HG03175 (cell line): ENCODE results near the gene CD93.

Experiments used
- ATAC-seq: cut with Tn5 transposase; IDR thresholded peaks from one replicate; pipeline ENCODE4 v1.9.1; 2021; ENCODE audit warnings: mild to moderate bottlenecking, moderate library complexity; ENCODE audit not compliant: unreplicated experiment

CD93 gene

GRCh38 chr20:23100720-23101107 is 14.6 kb upstream of the CD93 start:
- ATAC-seq: no peak

- ATAC-seq: no peak
These were observed 13.9 kb upstream of the CD93 start for GRCh38 chr20:23099791-23100719.

DNA sequence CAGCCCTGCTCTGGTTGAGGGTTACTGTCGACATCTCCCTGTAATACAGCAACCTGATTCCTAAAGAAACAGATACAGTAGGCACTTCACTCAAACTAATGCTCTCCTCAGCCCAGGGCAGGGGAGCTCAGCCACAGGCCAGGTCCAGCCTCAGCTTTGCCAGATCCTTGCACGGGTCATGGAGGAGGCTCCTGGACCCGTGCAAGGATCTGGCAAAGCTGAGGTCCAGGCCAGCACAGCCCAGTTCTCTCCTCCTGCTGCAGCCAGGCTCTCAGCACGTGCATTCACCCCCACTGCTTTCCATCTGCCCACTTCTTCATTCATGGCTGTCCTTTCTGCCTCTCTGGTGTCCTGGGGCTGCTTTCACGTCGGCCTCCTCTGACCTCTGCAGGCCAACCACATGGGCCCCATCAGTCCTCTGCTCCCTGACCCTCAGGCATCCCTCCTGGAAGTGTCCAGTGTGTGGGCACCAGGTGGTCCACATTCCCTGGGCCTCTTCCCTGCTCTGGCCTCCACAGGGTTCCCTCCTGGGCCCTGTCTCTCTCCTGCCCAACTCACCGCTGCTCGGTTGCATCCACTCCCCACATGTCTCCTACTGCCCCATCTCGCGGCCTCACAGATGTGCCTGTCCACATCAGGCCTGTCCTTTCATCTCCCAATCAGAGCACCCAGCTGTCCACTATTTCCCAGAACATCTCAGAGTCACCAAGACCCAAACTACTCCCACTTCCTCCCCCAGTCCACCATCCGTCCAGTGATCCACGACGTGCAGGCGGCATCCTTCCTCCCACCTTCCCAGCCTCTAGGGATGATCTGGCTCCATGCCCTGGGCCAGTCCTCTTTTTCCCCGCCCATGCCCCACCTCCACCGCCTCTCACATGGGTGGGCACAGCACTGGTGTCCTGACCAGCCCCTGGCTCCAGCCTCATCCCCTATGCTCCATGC is 11.8 kb upstream of the CD93 start:
- no peak for ATAC-seq

- ATAC-seq: no peak
These were observed 10.9 kb upstream of the CD93 start for GRCh38 chr20:23096986-23097520.

DNA sequence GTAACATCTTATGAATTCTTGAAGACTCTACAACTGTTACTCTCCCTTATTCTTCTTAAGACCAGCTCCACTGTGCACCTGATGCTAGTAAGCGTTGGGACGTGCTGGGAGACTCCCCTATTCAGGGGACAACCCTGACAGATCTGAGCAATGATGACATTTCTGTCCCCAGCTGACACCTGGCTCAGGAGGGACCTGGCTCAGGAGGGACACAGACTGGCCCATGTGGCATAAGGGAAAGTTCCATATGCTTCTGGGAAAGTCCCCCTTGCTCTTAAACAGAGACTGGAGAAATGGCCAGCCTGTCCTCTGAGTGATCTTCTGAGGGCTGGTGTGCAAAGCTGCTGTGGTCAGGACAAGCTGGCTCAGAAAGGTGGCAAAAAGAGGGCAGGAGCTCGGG is 10.0 kb upstream of the CD93 start:
- no peak for ATAC-seq

DNA sequence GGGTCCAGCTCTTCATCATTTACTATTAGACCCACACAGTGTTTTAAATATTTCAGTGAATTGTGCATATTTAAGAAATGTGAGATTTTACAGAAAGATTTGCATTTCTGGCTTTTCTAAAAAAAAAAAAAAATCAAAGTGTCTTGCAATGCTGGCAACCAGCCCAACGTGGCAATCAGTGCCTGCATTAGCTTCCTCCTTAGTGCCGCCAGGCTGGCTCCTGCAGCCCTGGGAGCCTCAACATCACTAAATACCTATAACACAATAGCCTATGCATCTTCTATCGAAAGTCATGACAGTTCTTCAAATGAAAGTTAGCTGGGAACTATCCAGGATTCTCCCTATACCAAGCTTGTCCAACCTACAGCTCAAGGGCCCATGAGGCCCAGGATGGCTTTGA is 9.4 kb upstream of the CD93 start:
- ATAC-seq: no peak

DNA sequence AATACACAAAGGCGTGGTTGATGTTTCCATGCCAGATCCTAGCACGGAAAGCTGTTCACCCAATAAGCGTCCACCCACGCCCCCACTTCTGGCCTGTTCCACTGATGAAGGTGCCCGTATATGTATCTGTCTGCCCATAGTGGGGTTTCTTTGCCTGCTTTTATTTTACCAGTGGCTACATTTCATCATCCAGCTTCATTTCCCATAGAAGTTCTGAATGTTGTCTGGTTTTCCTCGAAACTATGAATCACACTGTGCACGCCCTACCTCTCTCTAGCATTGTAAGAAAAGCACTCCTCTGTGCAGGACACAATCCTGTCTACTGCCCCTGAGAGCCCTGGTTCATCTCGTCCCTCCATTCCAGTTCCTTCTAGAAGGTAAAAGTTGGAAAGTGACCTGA is 8.8 kb upstream of the CD93 start:
- ATAC-seq: no peak

GRCh38 chr20:23094213-23094896 is 8.2 kb upstream of the CD93 start:
- no peak for ATAC-seq

DNA sequence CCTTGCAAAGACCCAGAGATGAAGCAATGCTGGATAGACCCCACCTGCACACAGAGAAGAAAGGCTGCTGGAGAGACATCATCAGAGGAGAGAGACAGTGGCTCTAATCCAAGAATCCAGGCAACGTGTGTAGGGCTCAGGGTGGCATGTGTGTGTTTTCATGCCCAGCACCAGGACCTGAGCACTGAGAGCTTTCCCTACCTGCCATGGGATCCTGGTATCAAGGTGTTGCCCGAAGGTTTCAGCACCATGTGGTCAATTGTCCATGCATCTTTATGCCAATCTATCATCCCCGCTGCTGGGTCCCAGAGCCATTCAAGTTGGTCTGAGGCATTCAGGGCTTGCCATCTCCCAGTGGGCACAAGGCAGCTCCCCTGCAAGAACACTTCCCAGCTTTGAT is 7.5 kb upstream of the CD93 start:
- no peak for ATAC-seq

DNA sequence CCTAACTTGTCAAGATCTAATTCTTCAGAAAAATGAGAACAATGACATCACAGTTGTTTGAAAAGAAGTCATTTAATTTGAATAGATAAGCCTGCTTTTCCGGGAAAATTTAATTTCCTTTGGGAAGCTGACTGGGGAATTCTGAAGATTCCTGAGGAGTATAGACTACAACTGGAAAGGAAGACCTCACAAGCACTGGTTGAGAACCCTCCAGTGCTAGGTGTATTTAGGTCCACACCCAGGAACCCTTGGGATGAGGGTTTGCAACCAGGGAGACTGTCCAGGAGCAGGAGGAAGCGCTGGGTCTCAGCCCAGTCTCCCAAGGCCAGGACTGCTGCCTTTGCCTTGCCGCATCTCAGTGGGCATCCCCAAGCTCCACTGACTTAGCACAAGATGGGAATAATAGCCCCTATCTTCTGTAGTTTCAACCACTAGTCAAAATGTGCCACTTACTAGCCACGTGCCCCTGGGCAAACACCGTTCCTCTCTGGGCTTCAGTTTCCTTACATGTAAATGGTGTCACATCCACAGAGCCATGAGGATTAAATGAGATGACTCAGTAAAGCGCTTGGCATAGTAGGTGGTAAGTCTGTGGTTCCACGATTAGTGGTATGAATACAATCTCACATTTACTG is 6.9 kb upstream of the CD93 start:
- ATAC-seq: no peak

DNA sequence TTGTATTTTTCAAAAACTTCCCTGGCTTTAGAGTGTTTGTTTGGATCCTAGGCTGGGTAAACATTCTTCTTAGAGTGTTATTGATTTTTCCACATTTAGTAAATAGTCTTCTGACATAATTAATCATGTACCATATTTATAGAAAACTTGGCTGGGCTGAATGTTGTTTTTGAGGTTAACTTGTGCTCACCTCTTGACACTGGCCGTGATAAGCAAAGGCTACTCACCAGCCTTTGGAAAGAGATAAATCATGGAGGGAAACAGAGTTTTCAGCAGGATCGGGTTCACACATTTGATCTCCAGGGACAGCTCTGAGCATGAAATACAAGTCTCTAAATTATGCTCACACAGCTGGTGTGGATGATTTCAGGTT is 6.2 kb upstream of the CD93 start:
- ATAC-seq: no peak

DNA sequence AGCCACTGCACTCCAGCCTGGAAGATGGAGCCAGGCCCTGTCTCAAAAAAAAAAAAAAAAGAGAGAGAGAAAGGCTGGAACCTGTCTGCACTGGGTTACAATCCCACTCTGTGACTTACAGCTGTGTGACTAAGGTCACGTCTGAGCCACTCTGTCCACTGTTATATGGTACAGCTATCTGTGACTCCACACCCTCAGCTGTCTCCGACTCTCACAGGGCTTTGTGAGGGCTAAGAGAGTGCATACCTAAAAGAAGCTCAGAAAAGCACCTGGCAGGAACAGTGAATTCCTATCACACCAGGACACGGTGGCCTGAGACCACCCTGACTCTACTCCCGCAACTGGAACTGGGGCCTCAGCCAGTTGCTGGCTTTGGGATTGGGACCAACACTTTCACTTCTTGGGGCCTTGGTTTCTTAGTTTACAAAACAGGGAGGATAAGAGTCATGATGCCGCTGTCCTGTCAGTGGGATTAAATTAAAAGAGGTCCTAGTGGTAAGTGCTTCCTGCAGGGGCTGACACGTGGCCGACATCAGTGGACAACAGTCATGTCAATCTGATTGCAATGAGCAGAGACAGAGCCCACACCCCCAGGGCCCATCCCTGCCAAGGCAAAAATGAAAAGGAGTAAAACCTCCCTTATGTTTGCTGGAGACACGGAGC is 5.7 kb upstream of the CD93 start:
- no peak for ATAC-seq

GRCh38 chr20:23090878-23091277 is 4.8 kb upstream of the CD93 start:
- ATAC-seq: no peak

DNA sequence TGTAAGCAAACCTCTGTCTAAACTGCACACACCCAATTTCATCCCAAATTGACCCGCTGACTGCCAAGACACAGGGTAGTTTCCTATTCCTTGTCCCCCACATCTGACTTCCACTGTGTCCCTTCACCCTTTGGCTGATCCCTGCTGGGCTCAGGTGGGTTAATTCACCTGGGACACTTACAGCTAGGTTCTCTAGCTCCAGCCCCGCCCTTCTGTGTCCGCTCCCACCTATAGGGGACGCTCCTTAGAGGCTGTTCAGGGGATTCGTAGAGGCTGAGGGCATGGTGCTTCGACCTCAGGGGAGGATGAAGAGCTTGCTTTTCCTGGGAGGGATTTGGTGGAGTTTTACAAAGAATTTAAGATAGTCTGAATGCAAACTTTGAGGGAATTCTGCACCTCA is 4.0 kb upstream of the CD93 start:
- no peak for ATAC-seq

- no peak for ATAC-seq
These were observed 2.7 kb upstream of the CD93 start for GRCh38 chr20:23088866-23089265.

- ATAC-seq: no peak
These were observed 1.6 kb upstream of the CD93 start for GRCh38 chr20:23087587-23088251.

- ATAC-seq: no peak
These were observed 847 bp upstream of the CD93 start for GRCh38 chr20:23086931-23087411.

- ATAC-seq: no peak
These were observed 578 bp downstream of the CD93 start for GRCh38 chr20:23085436-23086055.

GRCh38 chr20:23084845-23085365 is 1.2 kb downstream of the CD93 start:
- no peak for ATAC-seq
